SKM-1 (cell line): Measurements from ENCODE around the gene RLN2.
"Not testable (repeated sequence)": the region's sequence is repeated elsewhere in the genome, so short reads cannot be mapped to it uniquely, and the experiment has no call there.

Experiments
- DNase-seq: peaks from one replicate; lab custom pipeline; 2025; ENCODE audit not compliant: unreplicated experiment; lab: John Stamatoyannopoulos, UW

Gene RLN2

GRCh38 chr9:5303840-5304795 lies at the start of gene RLN2:
TSS of gene RLN2 (minus strand) at chr9:5304716. CDS start at chr9:5304580, 136 bp downstream.
- not testable (repeated sequence) for DNase-seq

GRCh38 chr9:5354184-5354583 lies 49.7 kb upstream of the RLN2 start:
- no peak for DNase-seq

GRCh38 chr9:5352637-5353248 lies 48.2 kb upstream of the RLN2 start:
- DNase-seq, result no peak

GRCh38 chr9:5338992-5339981 lies 34.8 kb upstream of the RLN2 start, which contains the start of gene RLN1:
TSS of gene RLN1 (minus strand) at chr9:5339876. CDS start at chr9:5339746, 130 bp downstream.
- DNase-seq, result not testable (repeated sequence)

- DNase-seq, result no peak
Observed at GRCh38 chr9:5336688-5337087, 32.2 kb upstream of the RLN2 start.

- DNase-seq, result not testable (repeated sequence)
Observed at GRCh38 chr9:5331276-5331675, 26.8 kb upstream of the RLN2 start.

GRCh38 chr9:5326893-5327548 lies 22.5 kb upstream of the RLN2 start:
- no peak for DNase-seq

GRCh38 chr9:5326187-5326586 lies 21.7 kb upstream of the RLN2 start:
- DNase-seq, result no peak

- DNase-seq, result not testable (repeated sequence)
Observed at GRCh38 chr9:5321601-5322000, 17.1 kb upstream of the RLN2 start.

- no peak for DNase-seq
Observed at GRCh38 chr9:5321058-5321457, 16.5 kb upstream of the RLN2 start.

GRCh38 chr9:5316406-5316805 lies 11.9 kb upstream of the RLN2 start:
- DNase-seq, result not testable (repeated sequence)

- DNase-seq, result no peak
Observed at GRCh38 chr9:5315187-5315923, 10.8 kb upstream of the RLN2 start.

GRCh38 chr9:5310851-5311250 lies 6.3 kb upstream of the RLN2 start:
- DNase-seq, result no peak

GRCh38 chr9:5305741-5306140 lies 1.2 kb upstream of the RLN2 start:
- DNase-seq, result no peak

- no peak for DNase-seq
Observed at GRCh38 chr9:5301544-5301943, 3.0 kb downstream of the RLN2 start.

- DNase-seq, result no peak
Observed at GRCh38 chr9:5292141-5292540, 12.4 kb downstream of the RLN2 start.

- no peak for DNase-seq
Observed at GRCh38 chr9:5288591-5288990, 15.9 kb downstream of the RLN2 start.

GRCh38 chr9:5286262-5286661 lies 18.3 kb downstream of the RLN2 start:
- no peak for DNase-seq

- DNase-seq, result no peak
Observed at GRCh38 chr9:5278486-5278885, 26.0 kb downstream of the RLN2 start.

GRCh38 chr9:5274770-5275169 lies 29.7 kb downstream of the RLN2 start:
- no peak for DNase-seq
